Astrocyte (in vitro differentiated cells and primary cell): ENCODE measurements around the gene EGLN1.

Experiments used
- CTCF ChIP-seq: IDR thresholded peaks from 2 replicates; pipeline ENCODE4 v1.5.1; 2011; ENCODE audit warnings: low read depth, mild to moderate bottlenecking, inconsistent platforms, low read length, moderate library complexity; ENCODE audit not compliant: insufficient read depth
- EZH2 ChIP-seq: IDR thresholded peaks from 2 replicates; pipeline ENCODE4 v1.6.1; 2012; ENCODE audit warnings: mild to moderate bottlenecking, low read length, inconsistent platforms; ENCODE audit not compliant: insufficient read depth

GRCh38 chr1:231319080-231319479 is 103.0 kb downstream of the EGLN1 start:
- TF ChIP-seq CTCF (no peak), EZH2 (no peak)
